ENCODE results near the gene UBXN4.

GRCh38 chr2:135803278-135803677 lies 61.6 kb downstream of the UBXN4 start:
- TF ChIP-seq CTCF (IDR thresholded peaks at IDR 0.05; ENCODE audit: extremely low read depth in 1 of 2, insufficient read depth in 1 of 2, low read depth in 1 of 2, low read length in 2 of 2) (no peak), POLR2AphosphoS5 (IDR thresholded peaks at IDR 0.05; ENCODE audit: insufficient read depth, low read depth, low read length) (no peak), MAX (IDR thresholded peaks at IDR 0.05; ENCODE audit: insufficient read depth, insufficient read length) (no peak), FOS (IDR thresholded peaks at IDR 0.05; ENCODE audit: borderline replicate concordance, insufficient read depth, low read length) (no peak), EZH2 (IDR thresholded peaks at IDR 0.05; ENCODE audit: borderline replicate concordance, low read depth, low read length, severe bottlenecking) (no peak), POLR2A (IDR thresholded peaks at IDR 0.05; ENCODE audit: low read depth, low read length) (no peak), MYC (IDR thresholded peaks at IDR 0.05; ENCODE audit: low read depth, low read length) (no peak), JUN (IDR thresholded peaks at IDR 0.05; ENCODE audit: borderline replicate concordance, insufficient read depth, insufficient read length, low read depth) (no peak)

Measured in endothelial cell of umbilical vein (primary cell).